GM18858 (cell line): Measurements from ENCODE around the gene EML4.
A peak's percentile ranks its signal among the peaks of the same experiment; 100 is the strongest.
"Not testable (repeated sequence)": the region's sequence is repeated elsewhere in the genome, so short reads cannot be mapped to it uniquely, and the experiment has no call there.

ENCODE experiments used
- ATAC-seq: cut with Tn5 transposase; IDR thresholded peaks from one replicate; pipeline ENCODE4 v1.9.1; 2021; ENCODE audit not compliant: unreplicated experiment

The EML4 gene

GRCh38 chr2:42342795-42343241, 173.7 kb downstream of the EML4 start:
- no peak for ATAC-seq

GRCh38 chr2:42345986-42346385, 176.8 kb downstream of the EML4 start:
- ATAC-seq = no peak

- ATAC-seq = not testable (repeated sequence)
Measured at GRCh38 chr2:42346856-42347255, 177.7 kb downstream of the EML4 start.

GRCh38 chr2:42347518-42347917, 178.4 kb downstream of the EML4 start:
- ATAC-seq = not testable (repeated sequence)

- ATAC-seq = no peak
Measured at GRCh38 chr2:42348113-42348805, 179.1 kb downstream of the EML4 start.

- no peak for ATAC-seq
Measured at GRCh38 chr2:42350434-42351063, 181.4 kb downstream of the EML4 start.

GRCh38 chr2:42351864-42352263, 182.7 kb downstream of the EML4 start:
- no peak for ATAC-seq

- no peak for ATAC-seq
Measured at GRCh38 chr2:42353792-42354429, 184.8 kb downstream of the EML4 start.

GRCh38 chr2:42359304-42359964, 190.3 kb downstream of the EML4 start:
- ATAC-seq = no peak

GRCh38 chr2:42359965-42360483, 190.9 kb downstream of the EML4 start:
- ATAC-seq = no peak

GRCh38 chr2:42360493-42360889, 191.3 kb downstream of the EML4 start:
- ATAC-seq = no peak

- ATAC-seq = peak; percentile 77
Measured at GRCh38 chr2:42360890-42361727, 192.0 kb downstream of the EML4 start, which contains the start of gene COX7A2L. COX7A2L (minus strand) TSS chr2:42361217; CDS start chr2:42361161, 56 bp downstream.

- no peak for ATAC-seq
Measured at GRCh38 chr2:42361728-42362283, 192.7 kb downstream of the EML4 start.

- no peak for ATAC-seq
Measured at GRCh38 chr2:42363413-42363812, 194.3 kb downstream of the EML4 start.

- ATAC-seq = no peak
Measured at GRCh38 chr2:42364658-42365057, 195.5 kb downstream of the EML4 start.

GRCh38 chr2:42366411-42366810, 197.3 kb downstream of the EML4 start:
- no peak for ATAC-seq

GRCh38 chr2:42367835-42368234, 198.7 kb downstream of the EML4 start:
- no peak for ATAC-seq

- ATAC-seq = no peak
Measured at GRCh38 chr2:42368817-42369531, 199.8 kb downstream of the EML4 start.

- no peak for ATAC-seq
Measured at GRCh38 chr2:42369532-42370229, 200.5 kb downstream of the EML4 start.
